ENCODE measurements around the gene IQSEC1. TPM values are rescaled to one million over a fixed set of nuclear protein-coding genes. Genes with fewer than 3 reads are reported as not detected.

The IQSEC1 gene
- total RNA-seq, 4 donors from 2014 or later, result 24.0 to 43.0 (median 31.8) TPM

- no peak overlapping the region for H3K4me3 ChIP-seq
- DNase-seq, result no peak
- H3K4me1 ChIP-seq, result peaks cover 0 to 21% (median 11%) of the 10 kb centered on the region in 4 donors
- no peaks in the 10 kb centered on the region for H3K27me3 ChIP-seq
- H3K9me3 ChIP-seq, result no peaks in the 10 kb centered on the region
- intact Hi-C loops (cut with DNase I; ENCODE audit: low total_unique reads) (no loop called here), in situ Hi-C loops (cut with MboI; ENCODE audit: low pct_ligation_motif_present in 1 of 4, low pct_unique_long_range_greater_than_20kb in 1 of 4, low sequenced_read_pairs in 3 of 4) (no loop called here)
- no peak overlapping the region for H3K27ac ChIP-seq
- WGBS, 2 donors (ENCODE audit: low coverage in 1 of 2), result 92% methylated on average over 2 of the region's 2 CpGs; no CpG with 5 or more reads in 1 of the 2 donors
- TF ChIP-seq CTCF (IDR thresholded peaks at IDR 0.05) (no peak), EP300 (IDR thresholded peaks at IDR 0.05; ENCODE audit: low read depth) (no peak), POLR2AphosphoS5 (IDR thresholded peaks at IDR 0.05) (no peak), POLR2A (IDR thresholded peaks at IDR 0.05) (no peak)
- H3K36me3 ChIP-seq, result no peaks in the 10 kb centered on the region
These were observed 81.8 kb downstream of the IQSEC1 start for GRCh38 chr3:12991481-12991837.

- DNase-seq, result peak; percentile 4
- in situ Hi-C loops (cut with MboI; ENCODE audit: low pct_ligation_motif_present in 1 of 4, low pct_unique_long_range_greater_than_20kb in 1 of 4, low sequenced_read_pairs in 3 of 4), result no loop called here
- no peaks in the 10 kb centered on the region for H3K9me3 ChIP-seq
- H3K27ac ChIP-seq, result no peak overlapping the region
- H3K27me3 ChIP-seq, result no peaks in the 10 kb centered on the region
- no peaks in the 10 kb centered on the region for H3K36me3 ChIP-seq
- no peak for TF ChIP-seq POLR2A (IDR thresholded peaks at IDR 0.05)
- no peak for TF ChIP-seq EP300 (IDR thresholded peaks at IDR 0.05; ENCODE audit: low read depth)
- no peak overlapping the region for H3K4me3 ChIP-seq
- peaks cover 0 to 17% (median 11%) of the 10 kb centered on the region in 4 donors for H3K4me1 ChIP-seq
- intact Hi-C loops (cut with DNase I; ENCODE audit: low total_unique reads), result no loop called here
- WGBS, 2 donors (ENCODE audit: low coverage in 1 of 2), result 81 to 82% methylated on average over 8 to 16 of the region's 16 CpGs
These were observed 82.3 kb downstream of the IQSEC1 start for GRCh38 chr3:12990781-12991480.

GRCh38 chr3:12990306-12990705 is 82.9 kb downstream of the IQSEC1 start:
- Histone ChIP-seq H3K4me3 (no peak overlapping the region), H3K27me3 (no peaks in the 10 kb centered on the region), H3K9me3 (no peaks in the 10 kb centered on the region), H3K27ac (no peak overlapping the region), H3K36me3 (no peaks in the 10 kb centered on the region), H3K4me1 (peaks cover 0 to 13% (median 9%) of the 10 kb centered on the region in 4 donors)
- intact Hi-C loops (cut with DNase I; ENCODE audit: low total_unique reads), result no loop called here
- in situ Hi-C loops (cut with MboI; ENCODE audit: low pct_ligation_motif_present in 1 of 4, low pct_unique_long_range_greater_than_20kb in 1 of 4, low sequenced_read_pairs in 3 of 4), result no loop called here
- peak; percentile 3 for DNase-seq
- TF ChIP-seq EP300 (IDR thresholded peaks at IDR 0.05; ENCODE audit: low read depth) (no peak), POLR2A (IDR thresholded peaks at IDR 0.05) (no peak), CTCF (IDR thresholded peaks at IDR 0.05) (no peak)
- WGBS, 2 donors (ENCODE audit: low coverage in 1 of 2), result 77% methylated on average over 5 of the region's 5 CpGs; no CpG with 5 or more reads in 1 of the 2 donors

GRCh38 chr3:12988728-12989454 is 84.3 kb downstream of the IQSEC1 start:
- WGBS, 2 donors (ENCODE audit: low coverage in 1 of 2), result 84 to 100% methylated on average over 2 to 5 of the region's 5 CpGs
- no peak for DNase-seq
- Histone ChIP-seq H3K4me1 (peaks cover 0 to 10% (median 7%) of the 10 kb centered on the region in 4 donors), H3K27ac (no peak overlapping the region), H3K9me3 (no peaks in the 10 kb centered on the region), H3K36me3 (no peaks in the 10 kb centered on the region), H3K4me3 (no peak overlapping the region), H3K27me3 (no peaks in the 10 kb centered on the region)
- in situ Hi-C loops (cut with MboI; ENCODE audit: low pct_ligation_motif_present in 1 of 4, low pct_unique_long_range_greater_than_20kb in 1 of 4, low sequenced_read_pairs in 3 of 4) (no loop called here), intact Hi-C loops (cut with DNase I; ENCODE audit: low total_unique reads) (loop anchor here (10.0 kb wide), 2 partner anchors 54 to 124 kb away; no protein-coding TSS in a partner anchor)
- TF ChIP-seq POLR2AphosphoS5 (IDR thresholded peaks at IDR 0.05) (no peak), EP300 (IDR thresholded peaks at IDR 0.05; ENCODE audit: low read depth) (no peak), CTCF (IDR thresholded peaks at IDR 0.05) (no peak), POLR2A (IDR thresholded peaks at IDR 0.05) (no peak)

Measured in transverse colon (tissue), 4 donors.